DOHH2 (cell line): Measurements from ENCODE around the gene ACTL6B.

Experiments used
- H3F3A ChIP-seq: fragments of 200-600 bp; sonication (generic), shearing (Covaris generic); 2 replicates; pipeline ENCODE4 v1.6.0; 2016; ENCODE audit warnings: antibody characterized with exemption, mild to moderate bottlenecking; ENCODE audit not compliant: control insufficient read depth, insufficient read depth
- H3K27ac ChIP-seq: fragments of 200-600 bp; sonication (generic); 2 replicates; pipeline ENCODE4 v1.5.1; 2014; ENCODE audit warnings: low read depth, mild to moderate bottlenecking, low read length, moderate library complexity
- H3K27me3 ChIP-seq: fragments of 200-600 bp; sonication (generic); 2 replicates; pipeline ENCODE4 v1.6.1; 2014; ENCODE audit warnings: mild to moderate bottlenecking, low read length, mixed read lengths; ENCODE audit not compliant: control insufficient read depth
- H3K36me3 ChIP-seq: fragments of 200-600 bp; sonication (generic); 2 replicates; pipeline ENCODE4 v1.6.1; 2014; ENCODE audit warnings: mild to moderate bottlenecking, low read length, moderate library complexity, mixed read lengths; ENCODE audit not compliant: control insufficient read depth
- H3K4me1 ChIP-seq: fragments of 200-600 bp; sonication (generic); 2 replicates; pipeline ENCODE4 v1.6.1; 2014; ENCODE audit warnings: mild to moderate bottlenecking, low read length, mixed read lengths; ENCODE audit not compliant: control insufficient read depth
- H3K4me2 ChIP-seq: fragments of 200-600 bp; sonication (generic); 2 replicates; pipeline ENCODE4 v1.6.0; 2014; ENCODE audit warnings: mild to moderate bottlenecking, low read length, moderate library complexity
- H3K4me3 ChIP-seq: fragments of 200-600 bp; sonication (generic); 2 replicates; pipeline ENCODE4 v1.5.1; 2014; ENCODE audit warnings: mild to moderate bottlenecking, low read length, mixed read lengths
- H3K79me2 ChIP-seq: fragments of 200-600 bp; sonication (generic); 2 replicates; pipeline ENCODE4 v1.6.1; 2014; ENCODE audit warnings: mild to moderate bottlenecking, low read length, mixed read lengths; ENCODE audit not compliant: control insufficient read depth
- H3K9me2 ChIP-seq: fragments of 200-600 bp; sonication (generic); replicated peaks from 2 replicates; pipeline ENCODE4 v1.6.1; 2014; ENCODE audit warnings: mild to moderate bottlenecking, low read length, mixed read lengths; ENCODE audit not compliant: control insufficient read depth
- H3K9me3 ChIP-seq: fragments of 200-600 bp; sonication (generic); 2 replicates; pipeline ENCODE4 v1.6.1; 2014; ENCODE audit warnings: antibody characterized with exemption, low read length, mixed read lengths; ENCODE audit not compliant: control insufficient read depth, insufficient read depth
- H4K20me1 ChIP-seq: fragments of 200-600 bp; sonication (generic); 2 replicates; pipeline ENCODE4 v1.6.0; 2014; ENCODE audit warnings: low read depth, mild to moderate bottlenecking, antibody characterized with exemption, low read length, moderate library complexity; ENCODE audit not compliant: control insufficient read depth, insufficient read depth
- CTCF ChIP-seq: fragments of 200-600 bp; sonication (generic); IDR thresholded peaks from one replicate; pipeline ENCODE4 v1.5.1; 2014; ENCODE audit warnings: antibody characterized with exemption, mild to moderate bottlenecking, low read depth, low read length; ENCODE audit not compliant: poor library complexity, severe bottlenecking
- EZH2phosphoT487 ChIP-seq: fragments of 200-600 bp; sonication (generic); IDR thresholded peaks from 2 replicates; pipeline ENCODE4 v1.6.1; 2017; ENCODE audit warnings: borderline replicate concordance, mild to moderate bottlenecking, antibody characterized with exemption, low read length, moderate library complexity, mixed read lengths

The ACTL6B gene

GRCh38 chr7:100676501-100677306, 20.5 kb upstream of the ACTL6B start:
- H3K4me1 ChIP-seq: peaks cover 14% of the 10 kb centered on the region
- peaks cover 59% of the 10 kb centered on the region for H3K36me3 ChIP-seq
- no peaks in the 10 kb centered on the region for H3K9me2 ChIP-seq
- peak overlapping the region; percentile 93 for H3K4me3 ChIP-seq
- peaks cover 4% of the 10 kb centered on the region; the same call in 1 of the 2 replicates for H3K27me3 ChIP-seq
- peak overlapping the region; percentile 73 for H3K27ac ChIP-seq
- TF ChIP-seq CTCF (no peak), EZH2phosphoT487 (no peak)
- H3K79me2 ChIP-seq: peaks cover 44% of the 10 kb centered on the region
- H3K9me3 ChIP-seq: no peaks in the 10 kb centered on the region
- peaks cover 9% of the 10 kb centered on the region; the same call in 1 of the 2 replicates for H4K20me1 ChIP-seq
- H3F3A ChIP-seq: peaks cover 19% of the 10 kb centered on the region
- H3K4me2 ChIP-seq: peak overlapping the region; percentile 67

DNA sequence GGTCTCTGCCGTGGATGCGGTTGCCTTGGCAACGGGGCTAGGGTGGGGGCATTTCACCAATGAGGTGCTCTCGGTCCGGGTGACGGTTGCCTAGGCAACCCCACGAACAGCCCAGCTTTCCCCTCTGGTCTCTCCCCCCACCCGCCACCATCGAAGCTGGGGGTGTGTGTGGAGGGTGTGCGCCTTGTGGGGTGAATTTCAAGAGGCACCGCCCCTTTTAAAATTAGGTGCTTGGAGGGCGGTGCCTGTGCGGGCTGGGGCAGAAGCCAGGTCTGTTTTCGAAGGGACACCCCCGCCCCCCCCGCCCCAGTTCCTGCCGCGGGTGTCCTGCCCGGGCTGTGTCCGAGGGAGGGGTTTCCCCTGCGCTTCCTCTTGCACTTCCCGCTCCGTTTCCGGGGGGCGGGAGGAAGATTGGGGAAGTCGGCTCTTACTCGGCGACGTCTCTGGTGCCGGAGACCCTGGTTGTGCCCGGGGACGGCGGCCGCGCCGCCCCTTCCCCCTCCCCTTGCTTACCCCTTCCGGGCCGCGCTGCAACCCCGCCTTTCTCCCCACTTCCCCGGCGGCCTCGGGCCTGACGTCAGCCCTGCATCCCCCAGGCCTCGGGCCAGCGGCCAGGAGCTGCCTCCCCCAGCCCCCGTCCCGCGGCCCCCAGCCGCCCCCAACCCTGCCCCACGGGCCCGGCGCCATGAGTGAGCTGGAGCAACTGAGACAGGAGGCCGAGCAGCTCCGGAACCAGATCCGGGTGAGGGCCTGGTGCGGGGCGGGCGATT, 19.5 kb upstream of the ACTL6B start:
- H3K4me3 ChIP-seq: peak overlapping the region; percentile 93
- peak overlapping the region; percentile 73 for H3K27ac ChIP-seq
- peaks cover 9% of the 10 kb centered on the region; the same call in 1 of the 2 replicates for H4K20me1 ChIP-seq
- H3F3A ChIP-seq: peaks cover 10% of the 10 kb centered on the region
- peaks cover 51% of the 10 kb centered on the region for H3K36me3 ChIP-seq
- no peak for TF ChIP-seq CTCF
- no peak for TF ChIP-seq EZH2phosphoT487
- H3K79me2 ChIP-seq: peaks cover 44% of the 10 kb centered on the region
- no peaks in the 10 kb centered on the region for H3K9me2 ChIP-seq
- peak overlapping the region; percentile 67 for H3K4me2 ChIP-seq
- peaks cover 14% of the 10 kb centered on the region for H3K4me1 ChIP-seq
- no peaks in the 10 kb centered on the region for H3K9me3 ChIP-seq
- peaks cover 11% of the 10 kb centered on the region for H3K27me3 ChIP-seq

DNA sequence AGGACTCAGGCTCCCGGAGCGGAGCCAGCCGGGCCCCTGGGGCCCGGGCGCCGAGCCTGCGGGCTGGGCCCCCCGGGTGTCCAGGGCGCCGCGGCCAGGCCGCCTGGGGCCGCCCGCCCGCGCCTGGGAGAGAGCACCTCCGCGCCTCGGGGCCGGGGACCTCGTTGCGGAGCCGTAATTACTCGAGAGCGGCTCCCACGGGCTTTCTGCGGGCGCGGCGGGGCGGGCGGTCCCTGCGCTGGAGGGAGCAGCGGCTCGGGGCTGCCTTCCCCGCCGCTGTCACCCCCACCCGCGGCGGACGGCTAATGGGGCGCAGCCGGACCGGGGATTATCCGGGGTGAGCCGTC, 18.8 kb upstream of the ACTL6B start:
- Histone ChIP-seq H3K36me3 (peaks cover 44% of the 10 kb centered on the region), H3K4me2 (peak overlapping the region; percentile 67), H3F3A (peaks cover 7% of the 10 kb centered on the region), H3K27ac (peak overlapping the region; percentile 73), H4K20me1 (peaks cover 9% of the 10 kb centered on the region; the same call in 1 of the 2 replicates), H3K9me2 (no peaks in the 10 kb centered on the region), H3K27me3 (peaks cover 12% of the 10 kb centered on the region), H3K4me1 (peaks cover 14% of the 10 kb centered on the region), H3K4me3 (peak overlapping the region; percentile 93), H3K79me2 (peaks cover 44% of the 10 kb centered on the region), H3K9me3 (no peaks in the 10 kb centered on the region)
- TF ChIP-seq CTCF (no peak), EZH2phosphoT487 (no peak)
